ENCODE measurements around the gene NNT.
A peak's percentile ranks its signal among the peaks of the same experiment; 100 is the strongest.
"Not testable (repeated sequence)": the region's sequence is repeated elsewhere in the genome, so short reads cannot be mapped to it uniquely, and the experiment has no call there.

Gene NNT

DNA sequence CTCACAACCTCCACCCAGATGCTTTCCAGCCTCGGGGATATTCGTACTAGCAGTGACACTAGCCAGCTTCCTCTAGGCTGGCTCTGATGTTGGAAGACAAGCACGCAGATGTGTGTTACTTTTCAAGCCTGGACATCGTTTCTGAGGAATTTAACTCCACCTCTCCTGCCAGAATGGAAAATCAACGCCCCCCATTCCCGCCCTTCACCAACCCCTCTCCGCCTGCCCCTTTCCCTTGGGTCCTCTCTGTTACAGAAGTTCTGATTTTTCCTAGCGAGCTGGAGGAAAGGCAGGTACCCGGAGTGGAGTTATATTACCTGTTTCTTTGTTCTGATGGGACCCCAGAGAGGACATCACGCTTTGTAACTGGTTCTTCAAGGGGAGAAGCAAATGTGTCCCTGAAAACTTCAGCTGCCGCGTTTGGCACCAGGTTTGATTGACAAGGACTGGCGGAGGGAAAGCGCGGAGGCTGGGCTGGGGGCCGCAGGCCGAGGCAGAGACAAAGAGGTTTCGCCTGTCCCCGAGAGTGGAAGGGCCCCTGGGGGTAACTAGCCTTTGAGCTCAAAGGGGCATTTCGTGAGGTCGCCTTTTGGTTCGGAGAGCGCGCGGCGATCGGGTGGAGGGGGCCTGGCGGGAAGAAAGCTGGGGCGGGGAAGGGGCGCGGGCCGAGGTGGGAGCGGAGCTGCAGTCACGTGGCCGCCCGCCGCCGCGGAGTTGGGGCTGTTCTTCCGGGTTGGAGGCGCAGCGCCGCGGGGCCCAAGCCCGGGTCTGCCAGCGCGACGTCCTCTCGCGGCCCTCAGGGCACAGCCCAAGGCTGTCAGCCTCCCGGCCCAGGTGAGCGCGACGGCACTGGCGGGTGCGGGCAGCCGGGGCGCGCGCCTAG lies at the start of gene NNT:
TSS of gene NNT (plus strand) at position 720 of the 883 bp plus-strand sequence. CDS start 6,016 bp downstream, outside the sequence.
- peak; percentile 47 to 77 (median 53) for DNase-seq (ENCODE audit: low read depth in 3 of 3)

DNA sequence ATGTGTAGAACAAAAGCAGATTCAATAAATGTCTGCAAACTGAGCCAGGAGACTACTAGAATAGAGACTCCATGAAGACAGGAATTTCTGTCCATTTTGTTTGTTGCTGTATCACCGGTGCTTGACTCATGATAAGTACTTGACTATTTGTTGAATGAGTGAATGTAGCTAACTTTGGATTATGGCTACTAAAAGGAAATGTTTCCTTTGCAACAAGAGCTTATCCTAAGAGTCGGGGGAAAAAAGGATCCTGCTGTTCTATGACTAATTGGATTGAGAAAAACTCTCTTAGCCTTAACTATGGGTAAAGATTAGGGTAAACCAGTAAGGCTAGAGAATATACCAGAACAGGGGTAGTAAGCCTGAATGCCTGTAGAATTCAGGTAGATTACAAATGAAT lies 49.6 kb upstream of the NNT start:
- DNase-seq (ENCODE audit: low read depth in 3 of 3): no peak

DNA sequence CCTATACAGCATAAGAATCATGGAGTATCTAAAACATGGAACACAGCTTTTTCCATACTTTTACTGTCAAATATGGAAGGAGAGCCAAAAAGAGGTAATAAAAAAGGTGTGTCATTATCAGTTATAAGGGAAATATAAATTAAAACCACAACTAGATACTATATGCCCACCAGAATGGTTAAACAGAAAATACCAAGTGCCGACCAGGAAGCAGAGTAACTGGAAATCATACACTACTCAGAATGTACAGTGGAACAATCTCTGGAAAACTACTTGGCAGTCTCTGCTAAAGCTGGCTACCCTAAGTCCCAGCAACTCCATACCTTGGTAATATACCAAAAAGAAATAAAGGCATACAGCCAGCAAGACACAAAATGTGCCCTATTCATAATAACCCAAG lies 48.5 kb upstream of the NNT start:
- DNase-seq (ENCODE audit: low read depth in 3 of 3): no peak

DNA sequence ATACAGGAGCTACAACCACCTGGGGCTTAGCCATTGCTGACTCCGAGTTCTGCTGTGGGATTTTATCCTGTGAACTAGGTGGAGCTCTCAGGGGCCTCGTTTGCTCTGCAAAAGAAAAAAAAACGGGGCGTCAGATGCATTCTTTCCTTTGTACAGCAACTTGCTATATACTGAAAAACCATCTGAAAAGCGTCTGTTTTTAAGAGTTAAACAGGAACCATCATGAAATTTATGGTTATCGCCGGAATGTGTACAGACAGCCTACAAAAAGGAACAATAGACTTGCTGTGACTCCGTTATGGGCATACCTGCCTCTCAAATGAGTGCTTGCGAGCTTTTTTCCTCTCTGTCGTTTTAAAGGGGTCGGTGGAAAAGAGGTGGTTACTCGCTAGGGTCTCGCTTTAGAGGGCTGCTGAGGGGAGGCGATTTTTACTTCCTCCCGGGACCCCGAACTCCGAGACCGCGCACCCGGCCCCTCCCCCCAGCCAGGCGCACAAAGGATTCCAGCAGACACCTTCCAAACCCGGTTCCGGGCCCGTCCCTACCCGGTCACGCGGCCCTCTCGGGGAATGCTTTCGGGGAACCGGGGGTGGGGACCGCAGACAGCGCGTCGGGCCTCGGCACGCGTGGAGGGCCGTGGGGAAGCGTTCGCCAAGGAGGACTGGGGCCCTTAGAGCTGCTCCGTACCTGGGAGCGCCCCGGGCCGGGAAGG lies 46.9 kb upstream of the NNT start:
- DNase-seq (ENCODE audit: low read depth in 3 of 3): peak; percentile 5 to 49 (median 11)

DNA sequence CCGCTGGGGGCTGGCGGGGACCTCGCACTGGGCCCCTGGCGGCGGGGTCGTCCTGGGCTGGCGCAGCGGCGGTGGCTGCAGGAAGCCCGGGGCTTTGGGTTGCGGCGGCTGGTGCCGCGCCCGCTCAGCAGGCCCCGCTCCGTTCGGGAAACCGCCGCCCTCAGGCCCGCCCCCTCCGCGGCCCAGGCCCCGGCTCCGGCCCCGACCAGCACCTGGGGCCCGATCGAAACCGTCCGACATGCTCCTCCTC lies 46.4 kb upstream of the NNT start:
- peak in 1 of 3 experiments; percentile 81 for DNase-seq (ENCODE audit: low read depth in 3 of 3)

DNA sequence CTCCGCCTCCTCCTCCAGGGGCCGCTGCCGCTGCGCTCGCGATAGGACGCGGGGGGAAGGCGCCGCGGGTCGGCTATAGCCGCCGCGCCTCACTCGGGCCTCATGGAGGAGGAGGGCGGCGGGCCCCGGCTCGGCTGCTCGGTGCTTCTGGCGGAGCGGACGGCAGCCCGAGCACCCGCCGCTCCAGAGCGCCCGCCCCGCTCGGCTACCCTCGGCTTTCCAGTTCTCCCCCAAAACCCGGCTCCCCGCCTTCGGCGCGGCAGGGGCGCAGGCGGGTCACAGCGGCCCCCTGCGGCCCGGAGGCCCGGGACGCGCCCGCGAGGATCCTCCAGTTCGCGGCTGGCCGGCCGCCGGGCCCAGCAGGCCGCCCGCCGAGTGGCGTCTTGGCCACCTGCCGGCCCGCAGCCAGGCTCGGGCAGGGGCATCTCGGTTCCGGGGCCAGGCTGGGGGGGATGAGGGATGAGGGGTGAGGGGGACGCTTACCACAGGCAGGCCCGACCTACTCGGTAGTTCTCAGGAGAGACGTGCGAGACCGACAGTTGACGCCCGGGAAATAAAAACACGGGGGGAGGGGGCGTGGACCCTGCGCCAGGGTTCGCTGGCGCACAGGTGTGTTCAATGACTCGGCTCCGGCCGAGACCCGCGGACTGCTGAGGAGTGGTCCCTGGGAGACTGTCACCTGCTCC lies 46.0 kb upstream of the NNT start, which contains the start of gene PAIP1:
TSS of gene PAIP1 (minus strand) at position 221 of the 686 bp plus-strand sequence. CDS start 231 bp downstream, outside the sequence.
- peak; percentile 67 to 71 (median 70) for DNase-seq (ENCODE audit: low read depth in 3 of 3)

DNA sequence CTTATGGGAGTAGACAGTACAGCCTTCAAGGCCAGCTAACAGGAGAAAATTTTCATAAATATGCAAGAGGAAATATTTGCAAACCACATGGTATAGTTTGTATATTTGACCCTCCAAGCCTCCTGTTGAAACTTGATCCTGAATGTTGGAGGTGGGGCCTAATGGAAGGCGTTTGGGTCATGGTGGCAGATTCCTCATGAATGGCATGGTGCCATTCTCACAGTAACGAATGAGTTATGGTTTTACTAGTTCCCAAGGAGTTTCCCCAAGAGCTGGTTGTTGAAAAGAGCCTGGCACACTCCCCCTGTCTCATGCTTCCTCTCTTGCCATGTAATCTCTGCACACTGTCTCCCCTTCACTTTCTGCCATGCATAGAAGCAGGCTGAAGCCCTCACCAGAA lies 42.9 kb upstream of the NNT start:
- DNase-seq (ENCODE audit: low read depth in 3 of 3): no peak

DNA sequence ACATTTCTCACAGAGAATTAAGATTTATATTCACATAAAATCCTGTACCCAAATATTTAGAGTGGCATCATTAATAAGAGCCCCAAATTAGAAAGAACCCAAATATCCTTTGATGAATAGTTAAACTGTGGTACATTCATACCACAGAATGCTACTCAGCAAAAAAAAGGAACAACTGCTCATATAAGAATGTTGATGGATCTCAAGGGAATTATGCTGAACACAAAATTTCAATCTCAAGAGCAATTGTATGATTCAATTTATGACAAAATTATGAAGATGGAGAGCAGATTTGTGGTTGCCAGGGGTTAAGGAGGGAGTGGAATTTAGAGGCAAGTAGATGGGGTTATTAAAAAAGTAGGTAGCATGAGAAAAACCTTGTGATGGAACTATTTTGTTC lies 41.6 kb upstream of the NNT start:
- DNase-seq (ENCODE audit: low read depth in 3 of 3): no peak

DNA sequence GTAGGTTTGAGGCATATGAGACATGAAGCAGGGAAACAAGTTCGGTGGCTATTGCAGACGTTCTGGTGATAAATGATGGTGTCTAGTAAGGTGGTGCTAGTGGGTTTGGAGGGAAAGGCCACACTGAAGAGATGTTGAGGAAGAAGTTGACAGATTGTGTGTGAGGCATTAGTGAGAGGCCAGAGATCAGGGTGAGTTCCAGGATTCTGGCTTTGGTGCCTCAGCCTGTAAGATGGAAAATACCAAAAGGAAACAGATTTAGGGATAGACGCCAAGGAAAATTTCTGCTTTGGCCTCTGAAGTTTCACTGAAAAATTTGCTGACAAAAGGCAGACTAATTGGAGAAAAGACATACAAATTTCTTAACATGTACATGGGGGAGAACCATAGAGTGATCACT lies 39.7 kb upstream of the NNT start:
- DNase-seq (ENCODE audit: low read depth in 3 of 3): no peak

DNA sequence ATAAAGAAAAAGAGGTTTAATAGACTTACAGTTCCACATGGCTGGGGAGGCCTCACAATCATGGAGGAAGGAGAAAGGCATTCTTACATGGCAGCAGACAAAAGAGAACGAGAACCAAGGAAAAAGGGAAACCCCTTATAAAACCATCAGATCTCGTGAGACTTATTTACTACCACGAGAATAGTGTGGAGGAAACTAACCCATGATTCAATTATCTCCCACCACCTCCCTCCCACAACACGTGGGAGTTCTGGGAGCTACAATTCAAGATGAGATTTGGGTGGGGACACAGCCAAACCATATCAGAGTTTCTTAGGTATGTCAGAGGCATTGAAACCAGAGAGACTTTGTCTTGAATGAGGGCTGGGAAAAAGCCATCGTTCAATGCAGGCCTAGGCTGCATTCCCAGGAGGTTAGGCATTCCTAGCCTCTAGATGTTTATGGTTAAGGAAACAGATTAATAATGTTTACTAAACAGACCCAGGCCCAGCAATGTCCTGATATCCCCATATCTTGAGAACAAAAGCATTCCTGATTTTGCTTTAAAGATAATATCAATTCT lies 38.6 kb upstream of the NNT start:
- no peak for DNase-seq (ENCODE audit: low read depth in 3 of 3)

DNA sequence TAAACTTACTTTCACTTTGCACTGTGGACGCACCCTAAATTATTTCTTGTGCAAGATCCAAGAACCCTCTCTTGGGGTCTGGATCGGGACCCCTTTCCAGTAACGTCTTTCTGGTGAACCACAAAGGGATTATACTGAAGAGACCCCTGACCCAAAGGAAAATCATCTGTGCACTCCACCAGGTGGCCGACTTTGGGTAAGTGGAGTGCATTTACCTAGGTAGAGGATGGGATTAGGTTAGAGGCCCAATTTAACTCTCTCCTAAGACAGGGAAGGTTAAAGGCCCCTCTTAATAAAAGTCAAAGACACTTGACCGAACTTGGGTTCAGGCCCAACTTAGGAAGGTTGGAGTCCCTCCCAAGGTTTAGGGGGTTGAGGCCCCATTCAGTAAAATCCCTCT lies 37.9 kb upstream of the NNT start:
- DNase-seq (ENCODE audit: low read depth in 3 of 3): no peak

DNA sequence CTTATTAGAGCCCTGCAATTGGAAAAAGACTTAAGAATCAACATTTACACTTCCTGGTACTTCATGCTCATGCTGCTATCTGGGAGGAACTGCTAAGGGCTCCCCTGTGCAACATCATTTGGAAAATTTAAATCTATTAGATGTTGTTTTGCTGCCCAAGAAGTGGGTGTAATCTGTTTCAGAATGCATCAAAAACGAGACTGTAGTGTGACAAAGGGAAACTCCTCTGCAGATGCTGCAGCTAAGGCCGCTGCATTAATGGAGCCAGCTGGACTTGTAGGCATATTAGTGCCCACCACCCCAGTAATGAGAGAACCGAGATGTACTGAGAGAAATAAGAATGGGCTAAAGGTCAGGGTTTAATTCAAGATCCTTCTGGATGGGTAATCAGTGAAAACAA lies 35.0 kb upstream of the NNT start:
- no peak for DNase-seq (ENCODE audit: low read depth in 3 of 3)

DNA sequence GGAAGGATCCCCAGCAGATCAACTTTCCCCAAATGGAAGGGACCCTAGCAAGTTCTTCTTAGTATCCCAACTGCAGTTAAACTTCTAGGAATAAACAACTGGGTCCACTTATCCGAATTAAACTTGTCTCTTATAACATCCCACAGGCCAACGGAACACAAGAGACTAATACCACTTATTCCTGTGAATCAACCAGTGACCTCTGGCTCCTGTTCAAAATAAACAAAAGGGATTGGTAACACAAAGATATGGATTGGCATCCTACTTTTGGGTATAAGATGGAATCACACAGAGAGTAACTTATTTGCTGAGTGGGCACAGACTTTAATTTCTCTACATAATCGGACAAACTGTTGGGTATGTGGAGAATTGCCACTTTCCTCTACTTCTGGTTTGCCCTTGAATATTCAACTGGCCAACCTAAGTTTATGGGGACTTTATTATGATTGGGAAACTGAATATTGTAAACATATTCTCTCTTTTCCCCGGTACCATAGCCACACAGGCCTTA lies 33.7 kb upstream of the NNT start:
- no peak for DNase-seq (ENCODE audit: low read depth in 3 of 3)

DNA sequence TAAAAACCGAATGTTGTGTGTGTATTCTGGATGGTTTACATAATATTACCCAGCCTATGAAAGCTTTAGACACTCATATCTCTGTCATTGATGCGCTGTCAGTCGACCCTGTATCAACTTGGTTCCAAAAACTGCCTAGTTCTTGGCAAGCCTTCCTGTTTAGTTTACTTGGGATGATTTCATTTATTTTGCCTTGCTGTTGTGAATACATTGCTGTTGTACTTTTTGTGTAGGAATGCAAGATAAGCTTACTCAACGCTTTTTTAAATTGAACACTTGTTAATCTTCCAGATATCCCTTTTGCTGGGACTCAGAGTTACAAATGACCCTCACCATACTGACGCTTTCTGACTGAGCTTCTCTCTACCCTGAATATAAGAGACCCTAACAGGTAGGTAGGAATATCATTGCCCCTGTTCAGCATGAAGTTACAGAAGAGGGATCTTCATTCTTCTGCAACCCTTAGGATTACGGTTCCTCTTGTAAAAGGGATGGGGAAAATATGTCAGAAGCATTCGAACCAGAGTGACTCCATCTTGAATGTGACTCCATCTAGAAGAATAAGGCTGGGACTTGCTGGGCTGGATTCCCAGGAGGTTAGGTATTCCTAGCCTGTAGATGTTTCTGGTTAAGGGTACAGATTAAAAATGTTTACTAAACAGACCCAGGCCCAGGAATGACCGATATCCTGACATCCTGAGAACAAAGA lies 32.4 kb upstream of the NNT start:
- no peak for DNase-seq (ENCODE audit: low read depth in 3 of 3)

DNA sequence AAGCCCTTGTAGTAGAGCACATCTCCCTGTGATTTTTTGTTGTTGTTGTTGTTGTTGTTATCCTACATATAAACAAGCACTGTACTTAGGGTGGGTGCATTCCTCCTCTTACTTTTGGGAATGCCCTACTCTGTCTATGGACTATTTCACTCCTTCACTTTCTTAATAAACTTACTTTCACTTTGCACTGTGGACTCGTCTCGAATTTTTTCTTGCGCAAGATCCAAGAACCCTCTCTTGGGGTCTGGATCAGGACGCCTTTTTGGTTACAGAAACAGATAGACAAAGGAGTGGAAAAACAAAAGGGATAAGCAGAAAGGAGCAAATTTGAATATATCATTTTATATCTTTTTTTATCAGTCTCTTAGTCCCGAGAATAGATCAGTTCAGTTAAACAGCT lies 31.7 kb upstream of the NNT start:
- DNase-seq (ENCODE audit: low read depth in 3 of 3): no peak

DNA sequence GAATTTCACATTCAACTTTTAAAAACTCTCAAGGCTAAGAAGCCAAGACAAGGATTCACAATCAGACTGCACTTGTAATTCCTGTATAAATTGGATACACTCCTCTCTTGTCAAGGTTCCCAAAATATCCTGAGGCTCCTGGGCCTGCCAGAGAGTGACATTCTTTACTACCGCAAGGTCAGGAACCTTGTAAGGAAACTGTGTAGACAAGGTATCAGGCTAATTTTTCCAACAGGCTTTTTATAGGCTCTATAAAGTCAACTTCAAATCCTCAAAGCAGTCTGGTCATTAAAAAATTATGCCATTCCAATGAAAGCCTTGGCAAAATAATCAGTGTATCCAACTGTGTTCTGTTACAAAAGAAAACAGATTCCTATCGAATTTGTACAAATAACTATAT lies 30.6 kb upstream of the NNT start:
- no peak for DNase-seq (ENCODE audit: low read depth in 3 of 3)

DNA sequence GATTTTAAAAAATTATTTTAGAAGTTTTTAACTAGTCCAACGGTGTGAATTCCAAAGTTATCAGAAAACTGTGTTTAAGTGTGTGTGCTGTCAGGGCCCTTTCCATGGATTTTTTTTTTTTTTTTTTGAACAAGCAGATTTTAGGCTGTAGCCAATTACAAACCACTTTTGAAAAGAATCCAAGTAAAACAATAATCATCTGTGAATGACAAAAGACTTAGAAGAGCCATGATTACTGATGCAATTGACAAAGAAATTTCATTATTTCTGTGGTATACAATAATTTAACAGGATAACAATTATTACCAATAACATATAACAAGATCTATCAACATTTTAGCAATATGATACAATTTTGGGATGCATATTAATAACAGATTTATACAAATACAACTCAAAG lies 29.9 kb upstream of the NNT start:
- no peak for DNase-seq (ENCODE audit: low read depth in 3 of 3)

DNA sequence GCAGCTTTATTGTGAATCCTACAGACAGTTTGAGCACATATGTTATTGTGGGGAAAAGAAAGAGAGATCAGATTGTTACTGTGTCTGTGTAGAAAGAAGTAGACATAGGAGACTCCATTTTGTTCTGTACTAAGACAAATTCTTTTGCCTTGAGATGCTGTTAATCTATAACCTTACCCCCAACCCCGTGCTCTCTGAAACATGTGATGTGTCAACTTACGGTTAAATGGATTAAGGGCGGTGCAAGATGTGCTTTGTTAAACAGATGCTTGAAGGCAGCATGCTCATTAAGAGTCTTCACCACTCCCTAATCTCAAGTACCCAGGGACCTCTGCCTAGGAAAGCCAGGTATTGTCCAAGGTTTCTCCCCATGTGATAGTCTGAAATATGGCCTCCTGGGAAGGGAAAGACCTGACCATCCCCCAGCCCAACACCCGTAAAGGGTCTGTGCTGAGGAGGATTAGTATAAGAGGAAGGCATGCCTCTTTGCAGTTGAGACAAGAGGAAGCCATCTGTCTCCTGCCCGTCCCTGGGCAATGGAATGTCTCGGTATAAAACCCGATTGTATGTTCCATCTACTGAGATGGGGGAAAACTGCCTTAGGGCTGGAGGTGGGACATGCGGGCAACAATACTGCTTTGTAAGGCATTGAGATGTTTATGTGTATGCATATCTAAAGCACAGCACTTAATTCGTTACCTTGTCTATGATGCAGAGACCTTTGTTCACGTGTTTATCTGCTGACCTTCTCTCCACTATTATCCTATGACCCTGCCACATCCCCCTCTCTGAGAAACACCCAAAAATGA lies 22.4 kb upstream of the NNT start:
- DNase-seq (ENCODE audit: low read depth in 3 of 3): not testable (repeated sequence)

DNA sequence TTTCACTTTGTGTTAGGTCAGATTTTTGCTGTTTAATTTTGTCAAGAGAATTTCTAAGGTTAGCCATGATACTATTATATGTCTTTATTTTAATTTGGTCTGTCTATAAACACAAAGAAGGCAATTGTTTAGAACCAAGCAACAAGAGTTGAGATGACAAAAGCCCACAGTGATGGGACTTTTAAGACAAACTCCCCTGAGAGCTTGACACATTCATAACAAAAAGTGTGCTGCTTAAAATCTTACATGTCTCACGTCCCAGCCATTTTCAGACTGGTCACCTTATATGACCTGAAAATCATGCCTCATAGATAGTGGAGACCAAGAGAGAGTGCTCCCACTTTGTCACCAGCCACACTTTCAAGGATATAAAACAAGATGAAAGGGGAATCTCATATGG lies 21.6 kb upstream of the NNT start:
- DNase-seq (ENCODE audit: low read depth in 3 of 3): no peak
